Right lobe of liver (tissue), 6 donors: Measurements from ENCODE around the gene SVIL. TPM values are rescaled to one million over a fixed set of nuclear protein-coding genes. Genes with fewer than 3 reads are reported as not detected.

Experiments used
- ATAC-seq, 4 donors: fragments of 200-7000 bp; cut with Tn5 transposase; one replicate each; pipeline ENCODE4 v1.9.1; 2020; ENCODE audit warnings: mild to moderate bottlenecking in 4 of 4, moderate library complexity in 4 of 4
- DNase-seq, 3 donors: peaks; one replicate each; pipeline ENCODE4 v3.0.0-alpha.2; 2020
- H3K27ac ChIP-seq, 3 donors: fragments of 200-600 bp; one replicate each; pipeline ENCODE4 v1.8.0; 2022
- H3K27me3 ChIP-seq, 2 donors: fragments of 200-600 bp; one replicate each; pipeline ENCODE4 v1.8.0; 2022
- H3K36me3 ChIP-seq, 4 donors: fragments of 200-600 bp; sonication (generic) in 1 of 4; one replicate each; pipeline versions ENCODE4 v1.5.1 to v1.8.0; 2017 to 2022; ENCODE audit warnings: control low read depth in 1 of 4
- H3K4me1 ChIP-seq, 4 donors: fragments of 200-600 bp; sonication (generic) in 1 of 4; one replicate each; pipeline versions ENCODE4 v1.5.1 to v1.8.0; 2017 to 2022; ENCODE audit warnings: control low read depth in 1 of 4
- H3K4me3 ChIP-seq, 3 donors: fragments of 200-600 bp; one replicate each; pipeline ENCODE4 v1.8.0; 2022
- H3K9me3 ChIP-seq, 4 donors: fragments of 200-600 bp; sonication (generic) in 1 of 4; one replicate each; pipeline versions ENCODE4 v1.5.1 to v1.8.0; 2017 to 2022; ENCODE audit warnings: control low read depth in 1 of 4
- POLR2A ChIP-seq: fragments of 450-650 bp; IDR thresholded peaks from one replicate; pipeline ENCODE4 v1.6.1; 2017; ENCODE audit warnings: antibody characterized with exemption, mild to moderate bottlenecking
- WGBS: methylation state at CpG from one replicate; pipeline ENCODE4 v1.1.6; 2018; ENCODE audit warnings: low coverage, low lambda C conversion rate; ENCODE audit not compliant: insufficient coverage; ENCODE audit errors: missing lambda C conversion rate; 5-methylcytosine and 5-hydroxymethylcytosine counted together
- intact Hi-C, 2 donors: fragments of 100-400 bp; cut with DNase I; formaldehyde crosslinking; loops; one replicate each; pipeline versions ENCODE4 v1.11.2 to v1.14.1; 2022
- total RNA-seq, 6 experiments: library from RNA; depleted of rRNA in 2 of 6; stranded (reverse); fragments of >200 nt in 2 of 6; fragmentation: NEBNext Ultra II Directional in 3 of 6; extraction: Animal tissue kit (Norgen Biotek cat#: 25700) in 3 of 6; gene quantifications; one replicate each; pipeline versions ENCODE4 v1.1.0 to v1.2.4, GENCODE V29; 2016 to 2023
- TF ChIP-seq, protein P1 (sequence below), 4 donors: fragments of 200-600 bp in 3 of 4; fragments of 450-650 bp in 1 of 4; IDR thresholded peaks; one replicate each; pipeline versions ENCODE4 v1.5.1 to v1.8.0; 2016 to 2022; ENCODE audit warnings: antibody characterized with exemption in 4 of 4, mild to moderate bottlenecking in 2 of 4
- donor health status: DM: no; HTN: yes; CAD: no.
- donor health status: DM: no; HTN: no; CAD: no.
- donor health status: DM: no; HTN: no; CAD: no.
- donor health status: DM: no; HTN: yes; CAD: no.
- donor health status: DM: no; HTN: yes; CAD: no.

Gene SVIL
- total RNA-seq, 6 experiments from 2014 or later = 12.3 to 15.1 (median 13.6) TPM

DNA sequence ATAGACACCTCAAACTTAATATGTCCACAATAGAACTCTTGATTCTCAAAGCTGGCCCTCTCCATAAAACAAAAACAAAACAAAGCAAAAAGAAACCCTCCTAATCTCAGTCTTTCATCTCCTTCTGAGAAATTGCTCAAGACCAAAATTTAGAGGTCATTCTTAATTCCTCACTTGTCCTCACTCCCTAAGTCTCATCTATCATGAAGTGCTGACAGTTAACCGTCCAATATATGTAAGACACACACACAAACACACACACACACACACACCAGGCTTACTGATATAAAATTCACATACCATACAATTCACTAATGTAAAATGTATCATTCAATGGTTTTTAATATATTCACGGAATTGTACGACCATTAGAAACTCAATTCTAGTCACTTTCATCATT lies 17.0 kb upstream of the SVIL start:
- no peak for ATAC-seq
- DNase-seq = no peak
- H3K9me3 ChIP-seq = no peaks in the 10 kb centered on the region
- no peaks in the 10 kb centered on the region for H3K27me3 ChIP-seq
- no peak overlapping the region for H3K27ac ChIP-seq
- intact Hi-C loops = no loop called here
- TF ChIP-seq, protein P1, sequence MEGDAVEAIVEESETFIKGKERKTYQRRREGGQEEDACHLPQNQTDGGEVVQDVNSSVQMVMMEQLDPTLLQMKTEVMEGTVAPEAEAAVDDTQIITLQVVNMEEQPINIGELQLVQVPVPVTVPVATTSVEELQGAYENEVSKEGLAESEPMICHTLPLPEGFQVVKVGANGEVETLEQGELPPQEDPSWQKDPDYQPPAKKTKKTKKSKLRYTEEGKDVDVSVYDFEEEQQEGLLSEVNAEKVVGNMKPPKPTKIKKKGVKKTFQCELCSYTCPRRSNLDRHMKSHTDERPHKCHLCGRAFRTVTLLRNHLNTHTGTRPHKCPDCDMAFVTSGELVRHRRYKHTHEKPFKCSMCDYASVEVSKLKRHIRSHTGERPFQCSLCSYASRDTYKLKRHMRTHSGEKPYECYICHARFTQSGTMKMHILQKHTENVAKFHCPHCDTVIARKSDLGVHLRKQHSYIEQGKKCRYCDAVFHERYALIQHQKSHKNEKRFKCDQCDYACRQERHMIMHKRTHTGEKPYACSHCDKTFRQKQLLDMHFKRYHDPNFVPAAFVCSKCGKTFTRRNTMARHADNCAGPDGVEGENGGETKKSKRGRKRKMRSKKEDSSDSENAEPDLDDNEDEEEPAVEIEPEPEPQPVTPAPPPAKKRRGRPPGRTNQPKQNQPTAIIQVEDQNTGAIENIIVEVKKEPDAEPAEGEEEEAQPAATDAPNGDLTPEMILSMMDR (IDR thresholded peaks at IDR 0.05) = no peak
- no peak for TF ChIP-seq POLR2A
- peaks cover 0 to 20% (median 6%) of the 10 kb centered on the region in 4 donors for H3K4me1 ChIP-seq
- H3K36me3 ChIP-seq = peaks cover 0 to 2% (median 0%) of the 10 kb centered on the region in 4 donors
- WGBS = 100% methylated on average over 3 of the region's 3 CpGs
- no peak overlapping the region for H3K4me3 ChIP-seq

DNA sequence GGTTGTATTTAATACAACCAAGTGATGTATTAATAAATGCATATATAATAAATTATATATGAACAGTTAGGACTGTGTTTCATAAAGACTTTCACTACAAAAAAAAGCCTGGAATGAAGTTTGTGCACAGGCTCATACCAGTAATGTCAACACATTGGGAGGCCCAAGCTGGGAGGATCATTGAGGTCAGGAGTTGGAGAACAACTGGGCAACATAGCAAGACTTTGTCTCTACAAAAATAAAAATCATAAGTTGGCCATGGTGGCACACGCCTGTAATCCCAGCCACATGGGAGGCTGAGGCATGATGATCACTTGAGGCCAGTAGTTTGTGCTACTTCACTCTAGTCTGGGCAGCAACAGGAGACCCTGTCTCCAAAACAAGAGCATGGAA lies 15.8 kb upstream of the SVIL start:
- WGBS = 80% methylated on average over 1 of the region's 1 CpG
- no peaks in the 10 kb centered on the region for H3K36me3 ChIP-seq
- TF ChIP-seq, protein P1 (IDR thresholded peaks at IDR 0.05) = no peak
- TF ChIP-seq POLR2A = no peak
- no peak for DNase-seq
- no peaks in the 10 kb centered on the region for H3K9me3 ChIP-seq
- intact Hi-C loops = no loop called here
- no peak overlapping the region for H3K27ac ChIP-seq
- no peak overlapping the region for H3K4me3 ChIP-seq
- peaks cover 0 to 20% (median 6%) of the 10 kb centered on the region in 4 donors for H3K4me1 ChIP-seq
- no peaks in the 10 kb centered on the region for H3K27me3 ChIP-seq
- ATAC-seq = no peak

DNA sequence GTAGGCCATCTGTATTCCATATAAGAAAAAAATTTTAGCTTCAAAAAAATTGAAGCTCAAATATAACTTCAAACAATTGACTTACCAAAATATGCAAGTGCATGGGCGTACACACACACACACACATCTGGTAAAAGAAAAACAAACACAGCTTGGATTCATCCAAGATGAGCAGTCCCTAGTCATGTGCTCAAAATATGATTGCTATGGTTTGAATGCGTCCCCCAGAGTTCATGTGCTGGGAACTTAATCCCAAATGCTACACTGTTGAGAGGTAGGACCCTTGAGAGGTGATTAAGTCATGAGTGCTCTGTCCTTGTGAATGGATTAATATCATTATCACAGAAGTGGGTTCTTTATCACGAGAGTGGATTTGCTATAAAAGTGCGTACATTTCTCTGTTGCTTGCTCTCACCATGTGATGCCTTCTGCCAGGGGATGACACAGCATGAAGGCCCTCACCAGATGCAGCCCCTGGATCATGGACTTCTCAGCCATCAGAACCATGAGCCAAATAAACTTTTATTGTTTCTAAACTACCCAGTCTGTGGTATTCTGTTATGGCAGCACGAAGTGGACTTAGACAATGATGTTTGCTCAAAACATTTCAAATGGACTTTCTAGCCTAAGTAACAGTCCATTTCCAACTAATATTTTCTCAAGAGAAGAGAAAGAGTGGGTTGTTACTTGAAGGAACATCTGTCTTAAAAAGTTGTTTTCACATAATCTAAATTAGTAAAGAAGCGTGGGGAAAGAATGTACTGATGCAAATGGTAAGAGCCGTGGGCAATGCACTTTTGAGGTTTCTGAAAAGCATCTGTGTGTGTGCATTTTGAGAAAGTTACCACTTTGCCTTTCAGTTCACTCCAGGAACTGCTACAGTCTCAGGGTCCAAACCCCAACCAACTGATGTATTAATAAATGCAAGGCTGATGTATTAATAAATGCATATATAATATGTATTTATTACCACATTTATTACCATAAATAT lies 15.1 kb upstream of the SVIL start:
- no peak for ATAC-seq
- Histone ChIP-seq H3K27me3 (no peaks in the 10 kb centered on the region), H3K4me3 (no peak overlapping the region), H3K4me1 (peaks cover 0 to 20% (median 6%) of the 10 kb centered on the region in 4 donors), H3K9me3 (no peaks in the 10 kb centered on the region), H3K36me3 (no peaks in the 10 kb centered on the region), H3K27ac (no peak overlapping the region)
- intact Hi-C loops = no loop called here
- WGBS = 72% methylated on average over 5 of the region's 7 CpGs
- TF ChIP-seq, protein P1 (IDR thresholded peaks at IDR 0.05) = no peak
- no peak for TF ChIP-seq POLR2A
- DNase-seq = no peak

DNA sequence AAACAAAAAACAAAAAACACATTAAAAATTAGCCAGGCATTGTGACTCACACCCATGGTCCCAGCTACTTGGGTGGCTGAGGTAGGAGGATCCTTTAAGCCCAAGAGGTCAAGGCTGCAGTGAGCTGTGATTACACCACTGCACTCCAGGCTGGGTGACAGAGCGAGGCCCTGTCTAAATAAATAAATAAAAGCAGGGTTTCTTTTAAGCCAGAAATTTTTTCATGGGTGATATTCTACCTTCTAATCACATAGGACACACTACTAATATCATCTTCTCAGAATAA lies 14.2 kb upstream of the SVIL start:
- peak overlapping the region in 1 of 3 donors; percentile 72 for H3K27ac ChIP-seq

More for the DNA sequence above, 14.2 kb upstream of the SVIL start:
- H3K9me3 ChIP-seq = no peaks in the 10 kb centered on the region
- H3K27me3 ChIP-seq = no peaks in the 10 kb centered on the region
- DNase-seq (no peak), ATAC-seq (peak; percentile 40 to 78 (median 74))
- WGBS = 33% methylated on average over 1 of the region's 1 CpG
- H3K4me3 ChIP-seq = no peak overlapping the region
- intact Hi-C loops = no loop called here
- no peaks in the 10 kb centered on the region for H3K36me3 ChIP-seq
- TF ChIP-seq, protein P1 (IDR thresholded peaks at IDR 0.05) = no peak
- TF ChIP-seq POLR2A = no peak
- H3K4me1 ChIP-seq = peaks cover 0 to 20% (median 6%) of the 10 kb centered on the region in 4 donors
